Measurements from ENCODE around the gene ARHGEF2. TPM values are rescaled to one million over a fixed set of nuclear protein-coding genes. Genes with fewer than 3 reads are reported as not detected.
"Not testable (repeated sequence)": the region's sequence is repeated elsewhere in the genome, so short reads cannot be mapped to it uniquely, and the experiment has no call there.

ARHGEF2 gene
- total RNA-seq, 1 donor from 2014 or later: 198 TPM

DNA sequence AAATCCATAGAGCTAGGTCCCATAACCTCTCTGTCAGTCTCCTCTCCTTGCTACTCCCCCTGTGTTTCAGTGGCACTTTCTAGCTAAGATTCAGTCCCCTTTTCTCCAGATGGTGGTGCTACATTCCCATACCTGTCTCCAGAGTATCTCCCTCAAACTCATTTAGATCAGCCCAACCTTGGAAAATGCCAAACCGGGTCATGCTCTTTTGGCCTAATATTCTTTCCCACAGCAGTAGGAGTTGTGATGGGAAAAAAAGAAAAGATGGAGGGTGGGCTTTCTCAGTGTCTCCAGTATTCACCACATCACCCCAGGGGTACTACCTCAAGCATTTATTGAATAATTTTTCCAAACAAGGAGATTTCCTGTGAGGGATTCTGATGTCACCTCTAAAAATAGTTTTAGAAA lies 40.1 kb downstream of the ARHGEF2 start:
- peak; percentile 84 for DNase-seq
- H3K4me1 Mint-ChIP-seq: peaks cover 30% of the 10 kb centered on the region

DNA sequence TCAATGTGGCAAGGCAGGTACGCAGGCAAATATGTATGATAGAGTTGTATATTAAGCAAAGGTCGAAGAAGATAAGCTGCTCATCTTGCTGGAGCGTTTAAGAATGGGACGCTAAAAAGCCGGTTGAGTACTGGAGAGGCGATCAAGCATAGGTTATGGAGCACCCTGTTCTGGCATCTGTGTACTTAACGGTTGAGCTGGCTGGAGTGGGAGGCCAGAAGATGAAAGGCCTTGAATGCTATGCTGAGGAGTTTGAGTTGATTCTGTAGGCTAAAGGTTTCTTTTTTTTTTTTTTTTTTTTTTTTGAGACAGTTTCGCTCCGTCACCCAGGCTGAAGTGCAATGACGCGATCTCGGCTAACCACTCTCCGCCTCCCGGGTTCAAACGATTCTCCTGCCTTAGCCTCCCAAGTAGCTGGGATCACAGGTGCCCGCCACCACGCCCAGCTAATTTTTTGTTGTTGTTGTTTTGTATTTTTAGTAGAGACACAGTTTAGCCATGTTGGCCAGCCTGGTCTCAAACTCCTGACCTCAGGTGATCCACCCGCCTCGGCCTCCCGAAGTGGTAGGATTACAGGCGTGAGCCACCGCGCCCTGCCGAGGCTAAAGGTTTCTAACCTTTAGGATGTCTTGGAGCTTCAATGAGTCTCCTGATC lies 43.3 kb downstream of the ARHGEF2 start:
- Mint-ChIP-seq H3K36me3 (ENCODE audit: low read depth) (peaks cover 28% of the 10 kb centered on the region), H3K4me1 (peaks cover 28% of the 10 kb centered on the region), H3K27me3 (no peaks in the 10 kb centered on the region), H3K27ac (no peak overlapping the region), H3K9me3 (no peaks in the 10 kb centered on the region), H3K4me3 (no peak overlapping the region)
- intact Hi-C loops (cut with micrococcal nuclease): loop anchor here (1.0 to 5.0 kb wide), 6 partner anchors 11 to 132 kb away; partner anchors contain the start of genes LAMTOR2, RIT1 and SYT11
- DNase-seq: no peak

More for the DNA sequence above, 40.1 kb downstream of the ARHGEF2 start:
- Mint-ChIP-seq H3K9me3 (no peaks in the 10 kb centered on the region), H3K27ac (peak overlapping the region; percentile 7), H3K27me3 (no peaks in the 10 kb centered on the region), H3K4me3 (no peak overlapping the region), H3K36me3 (ENCODE audit: low read depth) (peaks cover 7% of the 10 kb centered on the region)
- intact Hi-C loops (cut with micrococcal nuclease): loop anchor here (1.0 kb wide), 2 partner anchors 8 to 51 kb away; no protein-coding TSS in a partner anchor

DNA sequence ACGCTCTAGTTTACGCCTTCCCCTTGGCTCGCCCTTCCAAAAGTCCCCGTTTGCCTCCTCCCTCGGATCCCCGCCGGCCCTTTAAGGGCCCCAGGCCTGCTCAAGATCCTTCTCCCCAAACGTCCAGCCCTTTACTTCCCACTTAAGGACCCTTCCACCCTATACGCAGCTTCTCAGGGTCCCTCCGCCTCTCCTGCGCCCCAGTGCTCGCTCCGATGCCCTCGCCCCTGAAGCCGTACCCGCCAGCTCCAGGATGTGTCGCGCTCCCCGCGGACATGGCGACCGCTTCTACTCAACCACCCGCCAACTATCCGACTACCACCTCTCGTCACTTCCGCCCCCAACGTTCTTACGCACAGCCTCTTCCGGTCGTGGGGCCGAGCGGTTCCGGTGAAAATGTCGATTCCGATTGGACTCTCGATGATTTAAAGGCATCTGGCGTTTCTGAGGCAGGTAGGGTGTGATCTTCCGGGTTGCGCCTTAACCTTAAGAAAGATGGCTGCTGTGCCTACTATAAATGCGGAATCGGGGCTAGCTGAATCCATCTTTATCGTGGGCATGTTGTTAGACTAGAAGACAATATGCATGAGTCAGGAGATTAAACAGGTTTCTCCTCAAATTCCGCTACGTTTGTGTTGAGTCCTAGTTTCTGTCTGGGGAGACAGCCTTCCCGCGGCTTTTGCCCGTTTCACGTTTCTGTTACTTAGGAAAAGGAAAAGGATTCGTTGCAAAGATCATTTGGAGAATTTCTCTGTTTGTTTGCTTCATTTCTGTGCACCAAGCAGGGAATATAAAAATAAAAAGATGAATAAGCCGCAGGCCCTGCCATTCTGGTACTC lies 44.0 kb downstream of the ARHGEF2 start, which contains the start of gene KHDC4:
TSS of gene KHDC4 (minus strand) at position 317 of the 839 bp plus-strand sequence. CDS start at position 277, 40 bp downstream.
- Mint-ChIP-seq H3K27ac (no peak within 1 kb of the TSS), H3K36me3 (ENCODE audit: low read depth) (peaks cover 31% of the 10 kb centered on the region), H3K4me1 (peaks cover 30% of the 10 kb centered on the region), H3K9me3 (no peaks in the 10 kb centered on the region), H3K4me3 (no peak within 1 kb of the TSS), H3K27me3 (no peaks in the 10 kb centered on the region)
- intact Hi-C loops (cut with micrococcal nuclease): loop anchor here (1.0 to 5.0 kb wide), 6 partner anchors 12 to 133 kb away; partner anchors contain the start of genes LAMTOR2, RIT1 and SYT11
- DNase-seq: peak; percentile 98

DNA sequence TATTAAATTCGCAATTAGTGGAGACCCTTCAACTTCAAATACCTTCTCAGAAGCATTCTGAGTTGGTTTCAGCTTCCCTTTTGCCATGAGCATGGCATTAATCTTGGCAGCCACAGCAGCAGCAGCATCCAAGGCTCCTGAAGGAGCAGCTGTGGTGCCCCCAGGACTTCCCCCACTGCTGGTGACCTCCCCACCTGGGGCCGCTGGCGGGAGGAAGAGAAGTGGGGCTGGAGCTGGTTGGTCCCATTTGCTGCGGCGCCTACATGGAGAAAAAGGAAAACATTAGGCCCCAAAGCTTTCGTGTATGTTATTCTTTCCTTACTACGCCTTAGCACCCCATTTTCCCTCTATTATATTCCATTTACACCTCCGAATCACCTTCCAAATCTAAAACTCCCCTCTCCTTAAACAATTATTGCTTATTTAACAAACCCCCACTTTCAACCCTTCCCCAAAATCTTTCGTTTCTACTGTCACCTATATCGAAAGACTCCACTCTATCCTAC lies 44.7 kb downstream of the ARHGEF2 start:
- H3K4me3 Mint-ChIP-seq: no peak overlapping the region
- peaks cover 34% of the 10 kb centered on the region for H3K4me1 Mint-ChIP-seq
- no peak overlapping the region for H3K27ac Mint-ChIP-seq
- intact Hi-C loops (cut with micrococcal nuclease): loop anchor here (1.0 to 5.0 kb wide), 6 partner anchors 13 to 134 kb away; partner anchors contain the start of genes LAMTOR2, RIT1 and SYT11
- peaks cover 35% of the 10 kb centered on the region for H3K36me3 Mint-ChIP-seq (ENCODE audit: low read depth)
- no peaks in the 10 kb centered on the region for H3K9me3 Mint-ChIP-seq
- H3K27me3 Mint-ChIP-seq: no peaks in the 10 kb centered on the region
- DNase-seq: peak; percentile 72

DNA sequence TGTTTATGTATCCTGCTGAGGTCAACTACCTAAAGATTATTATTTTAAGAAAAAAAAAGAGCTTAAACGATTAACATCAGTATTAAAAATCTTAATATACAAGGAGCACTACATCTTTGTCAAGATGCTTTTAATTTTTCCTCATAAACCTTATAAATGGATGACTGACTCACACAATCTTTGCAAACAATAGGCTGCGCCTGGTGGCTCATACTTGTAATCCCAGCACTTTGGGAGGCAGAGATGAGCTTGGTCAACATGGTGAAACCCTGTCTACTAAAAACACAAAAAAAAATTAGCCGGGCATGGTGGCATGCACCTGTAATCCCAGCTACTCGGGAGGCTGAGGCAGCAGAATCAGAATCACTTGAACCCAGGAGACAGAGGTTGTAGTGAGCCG lies 45.9 kb downstream of the ARHGEF2 start:
- intact Hi-C loops (cut with micrococcal nuclease): loop anchor here (5.0 kb wide), 1 partner anchor 135 kb away; no protein-coding TSS in a partner anchor
- Mint-ChIP-seq H3K36me3 (ENCODE audit: low read depth) (peaks cover 44% of the 10 kb centered on the region), H3K9me3 (no peaks in the 10 kb centered on the region), H3K27ac (peak overlapping the region; percentile 25), H3K27me3 (no peaks in the 10 kb centered on the region), H3K4me1 (peaks cover 27% of the 10 kb centered on the region), H3K4me3 (peak overlapping the region; percentile 77)
- DNase-seq: no peak

DNA sequence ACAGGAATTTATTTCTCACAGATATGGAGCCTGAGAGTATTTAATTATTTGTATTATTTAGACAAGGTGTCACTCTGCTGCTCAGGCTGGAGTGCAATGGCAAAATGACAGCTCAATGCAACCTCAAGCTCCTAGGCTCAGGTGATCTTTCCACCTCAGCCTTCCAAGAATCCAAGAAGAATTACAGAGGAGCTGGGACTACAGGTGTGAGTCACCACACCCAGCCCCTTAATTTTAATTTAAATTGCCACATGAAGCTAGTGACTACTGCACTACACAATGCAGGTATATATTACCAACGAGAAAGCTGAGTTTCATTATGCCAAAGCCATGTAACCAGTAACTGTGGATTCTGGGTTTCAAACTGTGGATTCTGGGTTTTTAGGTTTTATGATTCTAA lies 46.3 kb downstream of the ARHGEF2 start:
- DNase-seq: no peak
- Mint-ChIP-seq H3K4me1 (peaks cover 27% of the 10 kb centered on the region), H3K4me3 (peak overlapping the region; percentile 77), H3K27ac (peak overlapping the region; percentile 25), H3K27me3 (no peaks in the 10 kb centered on the region), H3K36me3 (ENCODE audit: low read depth) (peaks cover 47% of the 10 kb centered on the region), H3K9me3 (no peaks in the 10 kb centered on the region)
- intact Hi-C loops (cut with micrococcal nuclease): loop anchor here (5.0 kb wide), 1 partner anchor 135 kb away; no protein-coding TSS in a partner anchor

DNA sequence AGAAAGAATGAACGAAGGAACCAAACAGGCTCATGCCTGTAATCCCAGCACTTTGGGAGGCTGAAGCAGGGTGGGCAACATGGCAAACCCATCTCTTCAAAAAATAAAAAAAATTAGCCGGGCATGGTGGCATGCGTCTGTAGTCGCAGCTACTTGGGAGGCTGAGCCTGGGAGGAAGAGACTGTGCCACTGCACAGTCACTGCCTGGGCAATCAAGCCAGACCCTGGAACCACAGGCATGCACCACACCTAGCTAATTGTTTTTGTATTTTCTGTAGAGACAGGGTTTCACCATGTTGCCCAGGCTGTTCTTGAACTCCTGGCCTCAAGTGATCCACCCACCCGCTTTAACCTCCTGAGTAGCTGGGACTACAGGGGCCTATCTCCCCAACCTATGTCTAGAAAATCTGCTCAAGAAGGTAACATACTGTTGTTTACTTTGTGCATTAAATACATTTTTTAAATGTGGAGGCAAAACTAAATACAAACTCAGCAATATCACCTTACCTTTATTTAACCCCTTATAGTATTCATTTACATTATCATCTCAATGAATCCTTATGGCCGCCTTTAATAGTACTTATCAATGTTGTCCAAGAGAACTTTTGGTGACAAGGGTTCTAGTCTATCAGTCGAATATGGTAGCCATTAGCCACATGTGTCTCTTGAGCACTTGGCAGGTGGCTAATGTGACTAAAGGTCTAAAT lies 46.9 kb downstream of the ARHGEF2 start:
- H3K36me3 Mint-ChIP-seq (ENCODE audit: low read depth): peaks cover 53% of the 10 kb centered on the region
- H3K27me3 Mint-ChIP-seq: no peaks in the 10 kb centered on the region
- H3K27ac Mint-ChIP-seq: no peak overlapping the region
- intact Hi-C loops (cut with micrococcal nuclease): loop anchor here (5.0 kb wide), 1 partner anchor 136 kb away; no protein-coding TSS in a partner anchor
- no peak for DNase-seq
- peaks cover 27% of the 10 kb centered on the region for H3K4me1 Mint-ChIP-seq
- peak overlapping the region; percentile 77 for H3K4me3 Mint-ChIP-seq
- H3K9me3 Mint-ChIP-seq: no peaks in the 10 kb centered on the region

DNA sequence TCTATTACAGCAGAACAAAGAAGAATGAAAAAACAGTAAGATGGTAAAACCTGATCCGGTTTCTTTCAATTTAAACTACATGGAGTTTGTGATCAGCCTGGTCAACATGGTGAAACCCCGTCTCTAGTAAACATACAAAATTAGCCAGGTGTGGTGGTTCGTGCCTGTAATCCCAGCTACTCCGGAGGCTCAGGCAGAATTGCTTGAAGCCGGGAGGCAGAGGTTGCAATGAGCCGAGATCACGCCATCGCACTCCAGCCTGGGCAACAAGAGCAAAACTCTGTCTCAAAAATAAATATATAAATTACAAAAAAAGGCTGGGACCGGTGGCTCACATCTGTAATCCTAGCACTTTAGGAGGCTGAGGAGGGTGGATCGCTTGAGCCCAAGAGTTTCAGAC lies 47.6 kb downstream of the ARHGEF2 start:
- H3K4me3 Mint-ChIP-seq: peak overlapping the region; percentile 77
- not testable (repeated sequence) for H3K27ac Mint-ChIP-seq, H3K9me3 Mint-ChIP-seq, DNase-seq, H3K27me3 Mint-ChIP-seq
- peaks cover 60% of the 10 kb centered on the region for H3K36me3 Mint-ChIP-seq (ENCODE audit: low read depth)
- H3K4me1 Mint-ChIP-seq: peaks cover 27% of the 10 kb centered on the region
- intact Hi-C loops (cut with micrococcal nuclease): loop anchor here (5.0 kb wide), 1 partner anchor 137 kb away; no protein-coding TSS in a partner anchor

DNA sequence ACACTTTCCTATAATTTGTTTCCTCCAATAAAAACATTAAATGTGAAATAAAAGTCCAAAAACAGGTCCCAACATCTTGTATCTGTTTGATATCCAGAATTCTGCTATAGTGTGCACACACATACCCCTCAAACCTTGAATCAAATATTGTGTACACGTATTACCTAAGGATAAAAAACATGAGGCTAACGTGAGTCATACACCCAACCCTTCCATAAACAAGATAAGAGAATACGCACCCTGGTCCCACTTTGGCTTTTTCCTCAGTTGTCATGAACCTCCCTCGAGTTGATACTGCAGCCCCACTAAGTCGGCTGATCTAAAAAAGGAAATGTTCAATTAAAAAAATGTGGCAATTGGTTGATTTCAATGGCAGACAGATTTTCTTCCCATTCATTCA lies 49.3 kb downstream of the ARHGEF2 start:
- no peak for DNase-seq
- intact Hi-C loops (cut with micrococcal nuclease): no loop called here
- Mint-ChIP-seq H3K36me3 (ENCODE audit: low read depth) (peaks cover 65% of the 10 kb centered on the region), H3K9me3 (no peaks in the 10 kb centered on the region), H3K4me3 (no peak overlapping the region), H3K27ac (no peak overlapping the region), H3K4me1 (peaks cover 27% of the 10 kb centered on the region), H3K27me3 (no peaks in the 10 kb centered on the region)

DNA sequence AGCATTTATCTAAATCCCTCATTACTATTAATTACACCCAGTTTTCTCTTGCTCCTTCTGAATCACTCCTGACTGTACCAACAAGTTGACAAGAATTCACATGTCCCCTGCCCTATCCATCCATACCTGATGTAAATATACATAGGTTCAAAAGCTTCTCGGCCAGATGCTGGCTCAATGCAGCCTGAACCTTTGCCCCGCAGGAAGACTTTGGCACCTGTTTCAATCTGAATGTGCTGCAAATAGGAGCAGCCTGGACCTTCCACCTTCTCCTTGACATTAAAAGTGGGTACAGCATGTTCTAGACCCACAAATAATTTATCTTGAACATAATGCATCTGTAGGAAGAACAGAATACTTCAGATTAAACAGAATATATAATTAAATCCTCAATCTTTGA lies 52.8 kb downstream of the ARHGEF2 start:
- DNase-seq: no peak
- no peak overlapping the region for H3K4me3 Mint-ChIP-seq
- intact Hi-C loops (cut with micrococcal nuclease): no loop called here
- no peaks in the 10 kb centered on the region for H3K9me3 Mint-ChIP-seq
- no peaks in the 10 kb centered on the region for H3K27me3 Mint-ChIP-seq
- H3K4me1 Mint-ChIP-seq: peaks cover 11% of the 10 kb centered on the region
- no peak overlapping the region for H3K27ac Mint-ChIP-seq
- peaks cover 71% of the 10 kb centered on the region for H3K36me3 Mint-ChIP-seq (ENCODE audit: low read depth)

DNA sequence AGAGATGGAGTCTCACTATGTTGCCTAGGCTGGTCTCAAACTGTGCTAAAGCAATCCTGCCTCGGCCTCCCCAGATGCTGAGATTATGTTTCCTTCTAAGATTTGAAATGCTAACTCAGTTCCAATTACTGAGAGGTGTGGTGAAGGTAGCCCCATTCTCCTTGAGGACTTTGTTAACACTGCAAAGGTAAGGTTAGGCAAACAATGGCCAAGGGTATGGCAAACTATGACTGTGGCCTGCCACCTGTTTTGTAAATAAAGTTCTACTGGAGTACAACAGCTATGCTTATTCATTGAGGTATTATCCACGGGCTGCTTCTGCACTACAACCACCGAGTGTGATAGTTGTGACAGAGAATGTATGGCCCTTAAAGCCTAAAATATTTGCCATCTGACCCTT lies 57.6 kb downstream of the ARHGEF2 start:
- no peak for DNase-seq
- intact Hi-C loops (cut with micrococcal nuclease): no loop called here
- Mint-ChIP-seq H3K27me3 (no peaks in the 10 kb centered on the region), H3K27ac (no peak overlapping the region), H3K4me1 (no peaks in the 10 kb centered on the region), H3K36me3 (ENCODE audit: low read depth) (peaks cover 73% of the 10 kb centered on the region), H3K9me3 (no peaks in the 10 kb centered on the region), H3K4me3 (no peak overlapping the region)

DNA sequence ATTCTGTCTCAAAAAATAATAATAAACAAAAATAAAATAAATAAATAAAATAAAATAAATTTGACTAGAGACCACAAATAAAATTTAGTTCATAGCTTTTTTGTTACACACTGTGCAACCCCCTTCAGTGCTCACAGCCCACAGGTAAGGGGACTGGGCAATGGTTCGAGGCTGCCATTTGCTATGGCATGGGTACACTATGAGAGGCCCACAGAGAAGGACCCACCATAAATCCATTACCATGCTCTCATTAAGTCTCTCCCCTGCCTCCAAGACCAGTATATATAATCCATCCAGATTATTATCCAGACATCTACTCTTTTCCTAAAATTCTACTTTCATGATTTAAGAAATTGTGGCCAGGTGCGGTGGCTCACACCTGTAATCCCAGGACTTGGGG lies 58.5 kb downstream of the ARHGEF2 start:
- no peak overlapping the region for H3K27ac Mint-ChIP-seq
- peaks cover 75% of the 10 kb centered on the region for H3K36me3 Mint-ChIP-seq (ENCODE audit: low read depth)
- no peaks in the 10 kb centered on the region for H3K27me3 Mint-ChIP-seq
- no peak overlapping the region for H3K4me3 Mint-ChIP-seq
- intact Hi-C loops (cut with micrococcal nuclease): no loop called here
- H3K9me3 Mint-ChIP-seq: no peaks in the 10 kb centered on the region
- no peaks in the 10 kb centered on the region for H3K4me1 Mint-ChIP-seq
- DNase-seq: no peak

DNA sequence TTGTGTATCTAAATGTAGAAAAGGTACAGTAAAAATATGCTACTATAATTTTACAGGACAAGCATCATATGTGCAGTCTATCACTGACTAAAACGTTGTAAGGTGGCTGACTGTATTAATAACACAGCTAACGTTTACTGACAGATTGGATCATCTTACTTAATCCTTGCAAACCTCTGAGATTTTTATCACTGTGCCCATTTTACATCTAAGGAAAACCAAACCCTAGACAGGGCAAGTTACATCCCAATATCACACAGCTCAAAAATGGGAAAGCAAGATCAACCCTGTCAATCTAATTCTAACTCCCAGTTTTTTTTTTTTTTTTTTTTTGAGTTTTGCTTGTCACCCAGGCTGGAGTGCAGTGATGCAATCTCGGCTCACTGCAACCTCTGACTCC lies 59.7 kb downstream of the ARHGEF2 start:
- H3K9me3 Mint-ChIP-seq: no peaks in the 10 kb centered on the region
- no peak for DNase-seq
- no peaks in the 10 kb centered on the region for H3K4me1 Mint-ChIP-seq
- H3K36me3 Mint-ChIP-seq (ENCODE audit: low read depth): peaks cover 78% of the 10 kb centered on the region
- intact Hi-C loops (cut with micrococcal nuclease): no loop called here
- no peaks in the 10 kb centered on the region for H3K27me3 Mint-ChIP-seq
- no peak overlapping the region for H3K4me3 Mint-ChIP-seq
- no peak overlapping the region for H3K27ac Mint-ChIP-seq
